ENCODE measurements around the gene ALDH1L2. TPM values are rescaled to one million over a fixed set of nuclear protein-coding genes. Genes with fewer than 3 reads are reported as not detected.

Gene ALDH1L2
- total RNA-seq, 4 donors from 2014 or later = 2.1 to 9.1 (median 4.3) TPM

DNA sequence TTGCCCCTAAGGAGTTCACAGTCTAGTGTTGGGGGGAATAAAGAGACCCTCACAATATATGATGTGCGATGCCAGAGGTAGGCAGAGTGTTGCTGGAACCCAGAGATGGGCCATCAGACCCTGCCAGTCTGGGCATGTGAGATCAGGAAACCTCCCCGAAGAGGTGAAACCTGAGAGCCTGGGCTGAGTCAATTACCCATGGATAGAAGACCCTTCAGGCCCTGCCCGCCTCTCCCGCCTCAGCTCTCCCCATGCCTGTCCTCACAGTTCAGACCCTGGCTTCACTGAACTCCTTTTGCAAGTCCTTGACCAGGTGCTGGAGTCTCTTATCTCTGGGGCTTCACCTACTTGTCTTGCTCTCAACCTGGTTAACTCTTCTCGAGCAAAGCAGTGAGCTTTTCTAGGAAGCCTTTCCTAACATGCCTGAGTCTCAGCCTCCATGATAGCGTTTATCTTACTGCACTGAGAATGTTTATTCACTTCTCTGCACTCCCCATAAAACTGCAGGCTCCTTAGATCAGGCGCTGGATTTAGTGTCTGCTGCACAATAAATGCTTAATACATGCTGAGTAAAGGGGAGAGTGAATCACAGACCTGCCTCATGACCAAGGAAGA is 19.6 kb downstream of the ALDH1L2 start:
- Histone ChIP-seq H3K27me3 (no peaks in the 10 kb centered on the region), H3K27ac (no peak overlapping the region), H3K36me3 (no peaks in the 10 kb centered on the region), H3K9me3 (no peaks in the 10 kb centered on the region), H3K4me3 (replicated peaks in 1 of 3) (no peak overlapping the region), H3K4me1 (no peaks in the 10 kb centered on the region)
- intact Hi-C loops (cut with DNase I) = no loop called here
- WGBS, 2 donors = 43 to 44% methylated on average over 7 of the region's 7 CpGs
- TF ChIP-seq POLR2A (IDR thresholded peaks at IDR 0.05) = no peak
- TF ChIP-seq, protein P1, sequence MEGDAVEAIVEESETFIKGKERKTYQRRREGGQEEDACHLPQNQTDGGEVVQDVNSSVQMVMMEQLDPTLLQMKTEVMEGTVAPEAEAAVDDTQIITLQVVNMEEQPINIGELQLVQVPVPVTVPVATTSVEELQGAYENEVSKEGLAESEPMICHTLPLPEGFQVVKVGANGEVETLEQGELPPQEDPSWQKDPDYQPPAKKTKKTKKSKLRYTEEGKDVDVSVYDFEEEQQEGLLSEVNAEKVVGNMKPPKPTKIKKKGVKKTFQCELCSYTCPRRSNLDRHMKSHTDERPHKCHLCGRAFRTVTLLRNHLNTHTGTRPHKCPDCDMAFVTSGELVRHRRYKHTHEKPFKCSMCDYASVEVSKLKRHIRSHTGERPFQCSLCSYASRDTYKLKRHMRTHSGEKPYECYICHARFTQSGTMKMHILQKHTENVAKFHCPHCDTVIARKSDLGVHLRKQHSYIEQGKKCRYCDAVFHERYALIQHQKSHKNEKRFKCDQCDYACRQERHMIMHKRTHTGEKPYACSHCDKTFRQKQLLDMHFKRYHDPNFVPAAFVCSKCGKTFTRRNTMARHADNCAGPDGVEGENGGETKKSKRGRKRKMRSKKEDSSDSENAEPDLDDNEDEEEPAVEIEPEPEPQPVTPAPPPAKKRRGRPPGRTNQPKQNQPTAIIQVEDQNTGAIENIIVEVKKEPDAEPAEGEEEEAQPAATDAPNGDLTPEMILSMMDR (IDR thresholded peaks at IDR 0.05) = no peak
- peak in 1 of 2 donors; percentile 39 for DNase-seq

DNA sequence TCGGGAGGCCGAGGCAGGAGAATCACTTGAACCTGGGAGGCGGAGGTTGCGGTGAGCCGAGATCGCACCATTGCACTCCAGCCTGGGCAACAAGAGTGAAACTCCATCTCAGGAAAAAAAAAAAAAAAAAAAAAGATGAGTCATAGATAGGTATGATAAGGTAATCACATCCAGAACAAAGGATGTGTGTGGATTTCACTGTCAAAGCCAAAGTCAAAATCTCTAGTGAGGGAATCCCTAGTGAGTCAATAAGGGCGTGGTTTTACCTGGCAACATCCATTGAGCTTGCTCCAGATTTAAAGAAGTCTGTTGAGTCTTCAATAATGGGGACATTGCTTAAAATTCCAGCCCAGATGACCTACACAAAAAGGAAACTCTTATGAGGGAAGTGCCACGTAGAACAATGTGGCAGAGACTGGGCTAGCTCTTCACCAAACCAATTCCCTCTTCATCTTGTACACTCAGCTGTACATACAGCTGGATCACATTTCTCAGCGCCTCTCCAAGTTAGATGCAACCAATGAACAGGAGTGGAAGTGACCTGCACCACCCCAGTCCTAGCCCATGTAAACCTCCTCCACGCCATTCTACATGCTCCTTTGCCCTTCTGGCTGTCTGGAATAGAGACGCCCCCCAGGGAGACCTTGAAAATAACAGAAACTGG is 23.4 kb downstream of the ALDH1L2 start:
- WGBS, 2 donors = 93 to 95% methylated on average over 11 of the region's 11 CpGs
- Histone ChIP-seq H3K27ac (no peak overlapping the region), H3K36me3 (no peaks in the 10 kb centered on the region), H3K9me3 (no peaks in the 10 kb centered on the region), H3K27me3 (no peaks in the 10 kb centered on the region), H3K4me3 (replicated peaks in 1 of 3) (no peak overlapping the region), H3K4me1 (no peaks in the 10 kb centered on the region)
- intact Hi-C loops (cut with DNase I) = no loop called here
- no peak for TF ChIP-seq POLR2A (IDR thresholded peaks at IDR 0.05)
- TF ChIP-seq, protein P1 (IDR thresholded peaks at IDR 0.05) = no peak
- no peak for DNase-seq

DNA sequence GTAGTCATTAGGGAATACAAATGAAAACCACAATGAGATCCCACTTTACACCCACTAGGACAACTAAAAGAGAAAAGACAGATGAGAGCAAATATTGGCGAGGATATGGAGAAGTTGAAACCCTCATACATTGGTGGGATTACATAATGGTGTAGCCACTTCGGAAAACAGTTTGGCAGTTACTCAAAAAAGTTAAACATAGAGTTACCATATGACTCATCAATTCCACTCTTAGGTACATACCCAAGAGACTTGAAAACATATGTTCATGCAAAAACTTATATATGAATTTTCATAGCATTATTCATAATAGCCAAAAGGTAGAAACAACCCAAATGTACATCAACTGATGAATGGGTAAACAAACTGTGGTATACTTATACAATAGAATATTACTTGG is 27.1 kb downstream of the ALDH1L2 start:
- intact Hi-C loops (cut with DNase I) = loop anchor here (5.0 kb wide), 1 partner anchor 675 kb away; no protein-coding TSS in a partner anchor

DNA sequence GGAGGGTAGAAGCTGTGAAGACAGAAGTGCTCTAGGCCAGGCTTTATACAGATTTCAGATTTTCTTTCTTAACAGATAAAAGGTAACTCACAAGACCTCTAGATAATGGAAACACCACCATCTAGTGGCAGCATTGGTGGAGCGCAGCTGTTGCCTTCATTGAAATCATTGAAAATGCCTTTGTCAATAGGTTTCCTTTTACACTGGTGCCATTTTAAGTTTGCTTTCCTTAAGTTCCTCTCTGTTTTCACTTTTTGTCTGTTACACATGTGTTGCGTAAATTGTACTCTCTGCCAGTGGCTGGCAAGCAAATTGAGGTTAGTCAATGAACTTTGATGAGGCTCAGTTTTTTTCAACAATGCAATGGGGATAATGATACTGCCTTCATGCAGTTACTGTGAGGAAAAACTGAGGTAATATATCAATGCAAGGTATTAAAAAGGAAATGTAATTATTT is 31.1 kb downstream of the ALDH1L2 start:
- no peak overlapping the region for H3K4me3 ChIP-seq (replicated peaks in 1 of 3)
- DNase-seq = peak; percentile 78 to 80
- 0 to 3% methylated on average over 2 of the region's 2 CpGs for WGBS, 2 donors
- no peaks in the 10 kb centered on the region for H3K27me3 ChIP-seq
- no peaks in the 10 kb centered on the region for H3K36me3 ChIP-seq
- intact Hi-C loops (cut with DNase I) = no loop called here
- H3K4me1 ChIP-seq = peaks cover 0 to 4% of the 10 kb centered on the region in 2 donors
- TF ChIP-seq, protein P1 (IDR thresholded peaks at IDR 0.05) = peak; percentile 83 to 95 (median 92)
- no peak for TF ChIP-seq POLR2A (IDR thresholded peaks at IDR 0.05)
- no peaks in the 10 kb centered on the region for H3K9me3 ChIP-seq
- H3K27ac ChIP-seq = no peak overlapping the region

More for the DNA sequence above, 27.1 kb downstream of the ALDH1L2 start:
- DNase-seq = no peak
- Histone ChIP-seq H3K4me3 (replicated peaks in 1 of 3) (no peak overlapping the region), H3K4me1 (no peaks in the 10 kb centered on the region), H3K27me3 (no peaks in the 10 kb centered on the region), H3K27ac (no peak overlapping the region), H3K36me3 (no peaks in the 10 kb centered on the region), H3K9me3 (no peaks in the 10 kb centered on the region)
- TF ChIP-seq, protein P1 (IDR thresholded peaks at IDR 0.05) = no peak
- no peak for TF ChIP-seq POLR2A (IDR thresholded peaks at IDR 0.05)
- WGBS, 2 donors = 86 to 92% methylated on average over 2 of the region's 2 CpGs

DNA sequence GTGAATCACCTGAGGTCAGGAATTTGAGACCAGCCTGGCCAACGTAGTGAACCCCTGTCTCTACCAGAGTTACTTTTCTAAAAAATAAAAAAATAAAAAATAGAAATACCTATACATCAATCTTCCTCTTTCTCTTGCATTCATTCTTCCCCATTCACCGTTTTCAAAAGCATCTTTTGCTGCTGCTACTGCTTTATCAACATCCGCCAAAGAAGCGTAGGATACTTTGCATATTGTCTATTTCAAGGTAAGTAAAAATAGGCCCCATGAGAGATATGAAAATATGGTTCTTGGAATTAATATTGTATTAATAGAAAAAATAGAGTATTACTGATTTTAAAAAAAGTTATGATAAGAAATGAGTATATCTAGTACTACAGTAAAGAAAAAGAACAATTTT is 32.3 kb downstream of the ALDH1L2 start:
- intact Hi-C loops (cut with DNase I) = no loop called here
- H3K27ac ChIP-seq = no peak overlapping the region
- no peaks in the 10 kb centered on the region for H3K9me3 ChIP-seq
- no peak for DNase-seq
- no peak overlapping the region for H3K4me3 ChIP-seq (replicated peaks in 1 of 3)
- H3K4me1 ChIP-seq = peaks cover 0 to 4% of the 10 kb centered on the region in 2 donors
- TF ChIP-seq POLR2A (IDR thresholded peaks at IDR 0.05) = no peak
- TF ChIP-seq, protein P1 (IDR thresholded peaks at IDR 0.05) = no peak
- 88 to 95% methylated on average over 4 of the region's 4 CpGs for WGBS, 2 donors
- H3K36me3 ChIP-seq = no peaks in the 10 kb centered on the region
- no peaks in the 10 kb centered on the region for H3K27me3 ChIP-seq

Data from thyroid gland (tissue), 4 donors.